ENCODE data around the gene RBMS1. TPM values are rescaled to one million over a fixed set of nuclear protein-coding genes. Genes with fewer than 3 reads are reported as not detected.

Gene RBMS1
- total and polyA plus RNA-seq, 5 donors from 2014 or later = 27.9 to 58.4 (median 33.5) TPM

- Mint-ChIP-seq H3K9me3 (no peaks in the 10 kb centered on the region), H3K36me3 (no peaks in the 10 kb centered on the region), H3K4me1 (peaks cover 2 to 11% (median 9%) of the 10 kb centered on the region in 4 donors), H3K27ac (no peak overlapping the region), H3K27me3 (no peaks in the 10 kb centered on the region), H3K4me3 (no peak overlapping the region)
- H3K4me3 ChIP-seq (ENCODE audit: low read depth, low read length) = no peak overlapping the region
- no peak overlapping the region for H3K27ac ChIP-seq (ENCODE audit: insufficient read depth, low read length, poor library complexity, severe bottlenecking)
- H3K27me3 ChIP-seq (ENCODE audit: control insufficient read depth, insufficient read depth, low read length) = no peaks in the 10 kb centered on the region
- H3K9me3 ChIP-seq (ENCODE audit: control insufficient read depth in 2 of 2, low read length in 2 of 2) = no peaks in the 10 kb centered on the region
- no peak for ATAC-seq (ENCODE audit: low read depth in 2 of 2)
- no peaks in the 10 kb centered on the region for H3K4me1 ChIP-seq (ENCODE audit: control insufficient read depth, insufficient read depth, low read length, poor library complexity, severe bottlenecking)
- no peaks in the 10 kb centered on the region for H3K36me3 ChIP-seq (ENCODE audit: control insufficient read depth, insufficient read depth, low read length)
- no peak for DNase-seq
Observed at GRCh38 chr2:160510617-160511016, 17.0 kb upstream of the RBMS1 start.

GRCh38 chr2:160509016-160509415 lies 15.4 kb upstream of the RBMS1 start:
- H3K27me3 ChIP-seq (ENCODE audit: control insufficient read depth, insufficient read depth, low read length) = no peaks in the 10 kb centered on the region
- H3K36me3 Mint-ChIP-seq = no peaks in the 10 kb centered on the region
- ATAC-seq (ENCODE audit: low read depth in 2 of 2) (no peak), DNase-seq (no peak)
- no peaks in the 10 kb centered on the region for H3K4me1 ChIP-seq (ENCODE audit: control insufficient read depth, insufficient read depth, low read length, poor library complexity, severe bottlenecking)
- no peak overlapping the region for H3K4me3 ChIP-seq (ENCODE audit: low read depth, low read length)
- no peak overlapping the region for H3K4me3 Mint-ChIP-seq
- peaks cover 2 to 11% (median 9%) of the 10 kb centered on the region in 4 donors for H3K4me1 Mint-ChIP-seq
- no peak overlapping the region for H3K27ac ChIP-seq (ENCODE audit: insufficient read depth, low read length, poor library complexity, severe bottlenecking)
- H3K27me3 Mint-ChIP-seq = no peaks in the 10 kb centered on the region
- no peaks in the 10 kb centered on the region for H3K9me3 Mint-ChIP-seq
- no peaks in the 10 kb centered on the region for H3K9me3 ChIP-seq (ENCODE audit: control insufficient read depth in 2 of 2, low read length in 2 of 2)
- H3K27ac Mint-ChIP-seq = no peak overlapping the region
- no peaks in the 10 kb centered on the region for H3K36me3 ChIP-seq (ENCODE audit: control insufficient read depth, insufficient read depth, low read length)

- ATAC-seq (ENCODE audit: low read depth in 2 of 2) (no peak), DNase-seq (no peak)
- H3K27me3 Mint-ChIP-seq = no peaks in the 10 kb centered on the region
- Histone ChIP-seq H3K27me3 (ENCODE audit: control insufficient read depth, insufficient read depth, low read length) (no peaks in the 10 kb centered on the region), H3K9me3 (ENCODE audit: control insufficient read depth in 2 of 2, low read length in 2 of 2) (no peaks in the 10 kb centered on the region), H3K36me3 (ENCODE audit: control insufficient read depth, insufficient read depth, low read length) (no peaks in the 10 kb centered on the region), H3K4me3 (ENCODE audit: low read depth, low read length) (no peak overlapping the region), H3K27ac (ENCODE audit: insufficient read depth, low read length, poor library complexity, severe bottlenecking) (no peak overlapping the region), H3K4me1 (ENCODE audit: control insufficient read depth, insufficient read depth, low read length, poor library complexity, severe bottlenecking) (no peaks in the 10 kb centered on the region)
- H3K36me3 Mint-ChIP-seq = no peaks in the 10 kb centered on the region
- no peak overlapping the region for H3K27ac Mint-ChIP-seq
- peaks cover 2 to 11% (median 9%) of the 10 kb centered on the region in 4 donors for H3K4me1 Mint-ChIP-seq
- H3K9me3 Mint-ChIP-seq = no peaks in the 10 kb centered on the region
- H3K4me3 Mint-ChIP-seq = no peak overlapping the region
Observed at GRCh38 chr2:160507464-160507863, 13.9 kb upstream of the RBMS1 start.

GRCh38 chr2:160507046-160507407 lies 13.4 kb upstream of the RBMS1 start:
- peaks cover 2 to 11% (median 9%) of the 10 kb centered on the region in 4 donors for H3K4me1 Mint-ChIP-seq
- no peak overlapping the region for H3K4me3 ChIP-seq (ENCODE audit: low read depth, low read length)
- no peak overlapping the region for H3K4me3 Mint-ChIP-seq
- no peaks in the 10 kb centered on the region for H3K27me3 ChIP-seq (ENCODE audit: control insufficient read depth, insufficient read depth, low read length)
- no peaks in the 10 kb centered on the region for H3K36me3 Mint-ChIP-seq
- no peaks in the 10 kb centered on the region for H3K9me3 ChIP-seq (ENCODE audit: control insufficient read depth in 2 of 2, low read length in 2 of 2)
- H3K4me1 ChIP-seq (ENCODE audit: control insufficient read depth, insufficient read depth, low read length, poor library complexity, severe bottlenecking) = no peaks in the 10 kb centered on the region
- no peaks in the 10 kb centered on the region for H3K27me3 Mint-ChIP-seq
- DNase-seq (peak in 1 of 3 donors; percentile 44), ATAC-seq (ENCODE audit: low read depth in 2 of 2) (no peak)
- no peaks in the 10 kb centered on the region for H3K9me3 Mint-ChIP-seq
- no peak overlapping the region for H3K27ac Mint-ChIP-seq
- H3K27ac ChIP-seq (ENCODE audit: insufficient read depth, low read length, poor library complexity, severe bottlenecking) = no peak overlapping the region
- H3K36me3 ChIP-seq (ENCODE audit: control insufficient read depth, insufficient read depth, low read length) = no peaks in the 10 kb centered on the region

- DNase-seq = no peak
- ATAC-seq (ENCODE audit: low read depth in 2 of 2) = no peak
- Histone ChIP-seq H3K36me3 (ENCODE audit: control insufficient read depth, insufficient read depth, low read length) (no peaks in the 10 kb centered on the region), H3K9me3 (ENCODE audit: control insufficient read depth in 2 of 2, low read length in 2 of 2) (no peaks in the 10 kb centered on the region), H3K27ac (ENCODE audit: insufficient read depth, low read length, poor library complexity, severe bottlenecking) (no peak overlapping the region), H3K4me1 (ENCODE audit: control insufficient read depth, insufficient read depth, low read length, poor library complexity, severe bottlenecking) (no peaks in the 10 kb centered on the region), H3K27me3 (ENCODE audit: control insufficient read depth, insufficient read depth, low read length) (no peaks in the 10 kb centered on the region), H3K4me3 (ENCODE audit: low read depth, low read length) (no peak overlapping the region)
- no peaks in the 10 kb centered on the region for H3K9me3 Mint-ChIP-seq
- H3K27me3 Mint-ChIP-seq = no peaks in the 10 kb centered on the region
- no peak overlapping the region for H3K27ac Mint-ChIP-seq
- no peak overlapping the region for H3K4me3 Mint-ChIP-seq
- H3K4me1 Mint-ChIP-seq = peaks cover 2 to 11% (median 9%) of the 10 kb centered on the region in 4 donors
- no peaks in the 10 kb centered on the region for H3K36me3 Mint-ChIP-seq
Observed at GRCh38 chr2:160506371-160507045, 12.9 kb upstream of the RBMS1 start.

- no peak for DNase-seq
Observed at GRCh38 chr2:160505256-160505655, 11.6 kb upstream of the RBMS1 start.

GRCh38 chr2:160502478-160502877 lies 8.9 kb upstream of the RBMS1 start:
- peaks cover 6% of the 10 kb centered on the region for H3K27me3 Mint-ChIP-seq
- H3K4me3 ChIP-seq (ENCODE audit: low read depth, low read length) = no peak overlapping the region
- H3K27ac Mint-ChIP-seq = no peak overlapping the region
- peaks cover 0 to 3% (median 0%) of the 10 kb centered on the region in 7 donors for H3K9me3 Mint-ChIP-seq
- H3K4me1 Mint-ChIP-seq = peaks cover 2 to 10% (median 8%) of the 10 kb centered on the region in 4 donors
- H3K36me3 ChIP-seq (ENCODE audit: control insufficient read depth, insufficient read depth, low read length) = no peaks in the 10 kb centered on the region
- no peaks in the 10 kb centered on the region for H3K4me1 ChIP-seq (ENCODE audit: control insufficient read depth, insufficient read depth, low read length, poor library complexity, severe bottlenecking)
- no peak for ATAC-seq (ENCODE audit: low read depth in 2 of 2)
- no peaks in the 10 kb centered on the region for H3K36me3 Mint-ChIP-seq
- H3K27me3 ChIP-seq (ENCODE audit: control insufficient read depth, insufficient read depth, low read length) = peaks cover 2% of the 10 kb centered on the region
- no peaks in the 10 kb centered on the region for H3K9me3 ChIP-seq (ENCODE audit: control insufficient read depth in 2 of 2, low read length in 2 of 2)
- H3K27ac ChIP-seq (ENCODE audit: insufficient read depth, low read length, poor library complexity, severe bottlenecking) = no peak overlapping the region
- no peak overlapping the region for H3K4me3 Mint-ChIP-seq
- DNase-seq = no peak

More at GRCh38 chr2:160505256-160505655, 11.6 kb upstream of the RBMS1 start:
- H3K9me3 ChIP-seq (ENCODE audit: control insufficient read depth in 2 of 2, low read length in 2 of 2) = no peaks in the 10 kb centered on the region
- Mint-ChIP-seq H3K36me3 (no peaks in the 10 kb centered on the region), H3K9me3 (no peaks in the 10 kb centered on the region), H3K4me3 (no peak overlapping the region), H3K27ac (no peak overlapping the region), H3K27me3 (peaks cover 4% of the 10 kb centered on the region), H3K4me1 (peaks cover 2 to 11% (median 9%) of the 10 kb centered on the region in 4 donors)
- H3K4me3 ChIP-seq (ENCODE audit: low read depth, low read length) = no peak overlapping the region
- ATAC-seq (ENCODE audit: low read depth in 2 of 2) = no peak
- H3K27ac ChIP-seq (ENCODE audit: insufficient read depth, low read length, poor library complexity, severe bottlenecking) = no peak overlapping the region
- no peaks in the 10 kb centered on the region for H3K36me3 ChIP-seq (ENCODE audit: control insufficient read depth, insufficient read depth, low read length)
- no peaks in the 10 kb centered on the region for H3K4me1 ChIP-seq (ENCODE audit: control insufficient read depth, insufficient read depth, low read length, poor library complexity, severe bottlenecking)
- no peaks in the 10 kb centered on the region for H3K27me3 ChIP-seq (ENCODE audit: control insufficient read depth, insufficient read depth, low read length)

GRCh38 chr2:160501370-160501769 lies 7.8 kb upstream of the RBMS1 start:
- Mint-ChIP-seq H3K36me3 (no peaks in the 10 kb centered on the region), H3K27ac (peak overlapping the region in 1 of 3 donors; percentile 53), H3K9me3 (peaks cover 0 to 3% (median 0%) of the 10 kb centered on the region in 7 donors), H3K27me3 (peaks cover 16% of the 10 kb centered on the region), H3K4me1 (peaks cover 0 to under 1% (median 0%) of the 10 kb centered on the region in 4 donors), H3K4me3 (no peak overlapping the region)
- peaks cover 2% of the 10 kb centered on the region for H3K27me3 ChIP-seq (ENCODE audit: control insufficient read depth, insufficient read depth, low read length)
- ATAC-seq (ENCODE audit: low read depth in 2 of 2) (no peak), DNase-seq (no peak)
- no peaks in the 10 kb centered on the region for H3K9me3 ChIP-seq (ENCODE audit: control insufficient read depth in 2 of 2, low read length in 2 of 2)
- H3K36me3 ChIP-seq (ENCODE audit: control insufficient read depth, insufficient read depth, low read length) = no peaks in the 10 kb centered on the region
- H3K4me3 ChIP-seq (ENCODE audit: low read depth, low read length) = no peak overlapping the region
- H3K4me1 ChIP-seq (ENCODE audit: control insufficient read depth, insufficient read depth, low read length, poor library complexity, severe bottlenecking) = no peaks in the 10 kb centered on the region
- no peak overlapping the region for H3K27ac ChIP-seq (ENCODE audit: insufficient read depth, low read length, poor library complexity, severe bottlenecking)
